Activated CD8-positive, alpha-beta memory T cell treated with anti-CD3 and anti-CD28 coated beads, Interleukin-2, amount 10 ng/mL, durations not matched to agents 7 days and 5 days (primary cell): ENCODE results near the gene OAS3. TPM values are rescaled to one million over a fixed set of nuclear protein-coding genes. Genes with fewer than 3 reads are reported as not detected.

Source experiments
- ATAC-seq: fragments of 150-1000 bp; cut with Tn5 transposase; one replicate; pipeline ENCODE4 v1.10.0; 2021; ENCODE audit warnings: moderate library complexity
- CTCF ChIA-PET: fragments of 350-600 bp; sonication (Branson Sonifier 250); formaldehyde crosslinking; loops from one replicate; lab custom pipeline; 2021; ENCODE audit warnings: antibody characterized with exemption; lab: Charles Lee
- DNase-seq: peaks from one replicate; pipeline ENCODE4 v3.0.0-alpha.2; 2020
- H3K27ac Mint-ChIP-seq: one replicate; pipeline ENCODE4 v1.8.0; 2021; ENCODE audit warnings: mild to moderate bottlenecking, mixed read lengths
- H3K27me3 Mint-ChIP-seq: one replicate; pipeline ENCODE4 v1.8.0; 2021; ENCODE audit warnings: mixed read lengths
- H3K36me3 Mint-ChIP-seq: one replicate; pipeline ENCODE4 v1.8.0; 2021; ENCODE audit warnings: mild to moderate bottlenecking, mixed read lengths
- H3K4me1 Mint-ChIP-seq: one replicate; pipeline ENCODE4 v1.8.0; 2021; ENCODE audit warnings: mixed read lengths
- H3K4me3 Mint-ChIP-seq: one replicate; pipeline ENCODE4 v1.8.0; 2021; ENCODE audit warnings: mild to moderate bottlenecking, moderate library complexity, mixed read lengths
- H3K9me3 Mint-ChIP-seq: one replicate; pipeline ENCODE4 v1.8.0; 2022; ENCODE audit warnings: low read depth, mixed read lengths
- total RNA-seq, 2 experiments: library from RNA; stranded (reverse); gene quantifications; one replicate each; pipeline ENCODE4 v1.2.3, GENCODE V29; 2021

OAS3 gene
- total RNA-seq, 2 experiments from 2014 or later, result 290 to 394 TPM

- Mint-ChIP-seq H3K9me3 (no peaks in the 10 kb centered on the region), H3K4me3 (no peak overlapping the region), H3K36me3 (peaks cover 93% of the 10 kb centered on the region), H3K27ac (no peak overlapping the region), H3K27me3 (no peaks in the 10 kb centered on the region), H3K4me1 (peaks cover 7% of the 10 kb centered on the region)
- DNase-seq (no peak), ATAC-seq (no peak)
- CTCF ChIA-PET, result interaction anchor here (1.4 kb wide), 1 partner anchor 68 kb away, joined by 5 read pairs; no protein-coding TSS in a partner anchor
These were observed 29.6 kb downstream of the OAS3 start for GRCh38 chr12:112967858-112968257.

DNA sequence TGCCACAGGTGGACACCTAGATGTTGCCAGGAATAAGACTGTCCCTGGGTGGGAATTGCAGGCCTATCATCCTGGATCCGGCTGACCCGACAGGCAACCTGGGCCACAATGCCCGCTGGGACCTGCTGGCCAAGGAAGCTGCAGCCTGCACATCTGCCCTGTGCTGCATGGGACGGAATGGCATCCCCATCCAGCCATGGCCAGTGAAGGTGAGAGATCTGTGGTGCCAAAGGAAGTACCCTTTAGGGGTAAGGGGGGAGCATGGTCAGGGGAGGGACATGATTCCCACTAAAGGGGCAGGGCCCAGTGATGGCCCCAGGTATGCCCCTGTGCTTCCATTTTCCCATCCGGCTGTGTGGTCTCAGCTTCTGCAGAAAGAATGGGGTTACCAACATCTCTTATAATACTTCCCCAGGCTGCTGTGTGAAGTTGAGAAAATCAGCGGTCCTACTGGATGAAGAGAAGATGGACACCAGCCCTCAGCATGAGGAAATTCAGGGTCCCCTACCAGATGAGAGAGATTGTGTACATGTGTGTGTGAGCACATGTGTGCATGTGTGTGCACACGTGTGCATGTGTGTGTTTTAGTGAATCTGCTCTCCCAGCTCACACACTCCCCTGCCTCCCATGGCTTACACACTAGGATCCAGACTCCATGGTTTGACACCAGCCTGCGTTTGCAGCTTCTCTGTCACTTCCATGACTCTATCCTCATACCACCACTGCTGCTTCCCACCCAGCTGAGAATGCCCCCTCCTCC is 31.5 kb downstream of the OAS3 start:
- peak overlapping the region; percentile 42 for H3K27ac Mint-ChIP-seq
- H3K9me3 Mint-ChIP-seq, result no peaks in the 10 kb centered on the region
- no peaks in the 10 kb centered on the region for H3K27me3 Mint-ChIP-seq
- H3K4me3 Mint-ChIP-seq, result no peak overlapping the region
- ATAC-seq (no peak), DNase-seq (no peak)
- CTCF ChIA-PET, result interaction anchor here (0.8 kb wide), 1 partner anchor 69 kb away, joined by 3 read pairs; no protein-coding TSS in a partner anchor
- peaks cover 9% of the 10 kb centered on the region for H3K4me1 Mint-ChIP-seq
- peaks cover 86% of the 10 kb centered on the region for H3K36me3 Mint-ChIP-seq

GRCh38 chr12:112970391-112970790 is 32.1 kb downstream of the OAS3 start:
- Mint-ChIP-seq H3K4me3 (no peak overlapping the region), H3K9me3 (no peaks in the 10 kb centered on the region), H3K27ac (no peak overlapping the region), H3K36me3 (peaks cover 86% of the 10 kb centered on the region), H3K27me3 (no peaks in the 10 kb centered on the region), H3K4me1 (peaks cover 14% of the 10 kb centered on the region)
- CTCF ChIA-PET, result interaction anchor here (0.8 kb wide), 1 partner anchor 70 kb away, joined by 3 read pairs; no protein-coding TSS in a partner anchor
- DNase-seq, result no peak
- ATAC-seq, result no peak

- Mint-ChIP-seq H3K4me1 (peaks cover 18% of the 10 kb centered on the region), H3K27ac (no peak overlapping the region), H3K36me3 (peaks cover 78% of the 10 kb centered on the region), H3K4me3 (no peak overlapping the region), H3K9me3 (no peaks in the 10 kb centered on the region), H3K27me3 (no peaks in the 10 kb centered on the region)
- DNase-seq, result no peak
- ATAC-seq, result no peak
- CTCF ChIA-PET, result no interaction called here
These were observed 33.0 kb downstream of the OAS3 start for GRCh38 chr12:112971248-112971647.

DNA sequence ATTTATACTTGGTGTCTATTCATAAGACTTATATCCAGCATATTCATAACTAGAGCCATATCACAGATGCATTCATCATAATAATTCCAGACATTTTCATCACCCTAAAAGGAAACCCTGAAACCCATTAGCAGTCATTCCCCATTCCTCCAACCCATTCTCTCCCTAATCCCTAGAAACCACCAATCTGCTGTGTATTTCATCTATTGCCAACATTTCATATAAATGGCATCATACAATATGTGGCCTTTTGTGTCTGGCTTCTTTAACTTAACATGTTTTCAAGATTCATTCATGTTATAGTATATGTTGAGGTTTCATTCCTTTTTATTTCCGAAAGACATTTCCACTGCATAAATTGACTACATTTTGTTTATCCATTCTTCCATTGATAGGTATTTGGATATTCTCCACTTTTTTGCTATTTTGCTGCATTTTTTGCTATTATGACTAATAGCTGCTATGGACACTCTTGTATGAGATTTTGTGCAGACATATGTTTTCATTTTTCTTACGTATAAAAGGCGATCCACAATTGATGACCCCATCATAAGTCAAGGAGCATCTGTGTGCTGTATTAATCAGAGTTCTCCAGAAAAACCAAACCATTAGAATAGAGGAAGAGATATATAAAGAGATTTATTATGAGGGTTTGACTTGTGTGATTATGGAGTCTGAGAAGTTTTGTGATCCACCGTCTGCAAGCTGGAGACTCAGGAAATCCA is 34.9 kb downstream of the OAS3 start:
- H3K4me3 Mint-ChIP-seq, result no peak overlapping the region
- H3K9me3 Mint-ChIP-seq, result no peaks in the 10 kb centered on the region
- H3K4me1 Mint-ChIP-seq, result peaks cover 30% of the 10 kb centered on the region
- H3K36me3 Mint-ChIP-seq, result peaks cover 59% of the 10 kb centered on the region
- H3K27me3 Mint-ChIP-seq, result no peaks in the 10 kb centered on the region
- H3K27ac Mint-ChIP-seq, result peak overlapping the region; percentile 62
- CTCF ChIA-PET, result interaction anchor here (1.5 kb wide), 1 partner anchor 12 kb away, joined by 3 read pairs; no protein-coding TSS in a partner anchor
- DNase-seq (no peak), ATAC-seq (no peak)

GRCh38 chr12:112973818-112974231 is 35.6 kb downstream of the OAS3 start:
- Mint-ChIP-seq H3K36me3 (peaks cover 57% of the 10 kb centered on the region), H3K4me1 (peaks cover 29% of the 10 kb centered on the region), H3K4me3 (no peak overlapping the region), H3K27me3 (no peaks in the 10 kb centered on the region), H3K9me3 (no peaks in the 10 kb centered on the region), H3K27ac (no peak overlapping the region)
- CTCF ChIA-PET, result interaction anchor here (1.5 kb wide), 1 partner anchor 13 kb away, joined by 3 read pairs; no protein-coding TSS in a partner anchor
- ATAC-seq, result no peak
- DNase-seq, result no peak

DNA sequence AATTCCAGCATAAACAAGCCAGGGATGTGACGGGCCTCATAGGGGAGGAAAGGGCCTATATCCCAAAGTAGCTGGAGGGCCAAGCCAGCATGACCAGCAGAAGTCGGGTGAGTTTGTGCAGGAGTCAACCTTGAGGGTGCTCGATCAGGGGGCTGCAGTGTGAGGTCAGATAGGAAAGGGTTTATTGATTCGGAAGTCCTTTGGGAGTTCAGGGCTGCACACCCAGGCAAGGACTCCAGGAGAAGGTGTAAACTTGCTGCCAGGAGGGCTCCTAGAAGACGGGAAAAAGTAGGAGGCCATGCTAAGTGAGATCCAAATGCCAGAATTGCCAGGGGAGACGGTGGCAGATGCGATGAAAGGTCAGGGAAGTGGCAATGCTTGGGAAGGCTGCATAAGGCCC is 36.6 kb downstream of the OAS3 start:
- peaks cover 57% of the 10 kb centered on the region for H3K36me3 Mint-ChIP-seq
- DNase-seq (no peak), ATAC-seq (no peak)
- H3K9me3 Mint-ChIP-seq, result no peaks in the 10 kb centered on the region
- H3K4me1 Mint-ChIP-seq, result peaks cover 29% of the 10 kb centered on the region
- CTCF ChIA-PET, result interaction anchor here (0.7 to 1.2 kb wide), 4 partner anchors 11 to 32 kb away, joined by 3 to 4 read pairs (median 4); no protein-coding TSS in a partner anchor
- no peak overlapping the region for H3K27ac Mint-ChIP-seq
- no peak overlapping the region for H3K4me3 Mint-ChIP-seq
- H3K27me3 Mint-ChIP-seq, result no peaks in the 10 kb centered on the region

DNA sequence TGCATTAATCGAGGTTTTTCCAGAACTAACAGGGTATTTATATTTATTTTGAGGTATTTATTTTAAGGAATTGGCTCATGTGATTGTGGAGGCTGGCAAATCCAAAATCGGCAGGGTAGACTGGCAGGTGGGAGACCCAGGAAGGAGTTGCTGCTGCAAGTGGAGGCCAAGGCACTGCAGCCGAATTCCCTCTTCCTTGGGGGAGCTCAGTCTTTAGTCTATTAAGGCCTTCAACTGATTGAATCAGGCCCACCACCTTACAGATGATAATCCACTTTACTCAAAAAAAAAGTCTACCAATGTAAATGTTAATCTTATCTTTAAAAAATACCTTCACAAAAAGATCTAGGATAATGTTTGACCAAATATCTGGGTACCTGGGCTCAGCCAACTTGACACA is 38.9 kb downstream of the OAS3 start:
- Mint-ChIP-seq H3K4me3 (no peak overlapping the region), H3K36me3 (peaks cover 57% of the 10 kb centered on the region), H3K9me3 (peaks cover under 1% of the 10 kb centered on the region), H3K4me1 (peaks cover 40% of the 10 kb centered on the region), H3K27ac (peak overlapping the region; percentile 100), H3K27me3 (no peaks in the 10 kb centered on the region)
- CTCF ChIA-PET, result interaction anchor here (1.2 to 6.9 kb wide), 5 partner anchors 15 to 74 kb away, joined by 3 to 67 read pairs (median 12); partner anchors contain the start of genes OAS1 and OAS3
- no peak for DNase-seq
- no peak for ATAC-seq

DNA sequence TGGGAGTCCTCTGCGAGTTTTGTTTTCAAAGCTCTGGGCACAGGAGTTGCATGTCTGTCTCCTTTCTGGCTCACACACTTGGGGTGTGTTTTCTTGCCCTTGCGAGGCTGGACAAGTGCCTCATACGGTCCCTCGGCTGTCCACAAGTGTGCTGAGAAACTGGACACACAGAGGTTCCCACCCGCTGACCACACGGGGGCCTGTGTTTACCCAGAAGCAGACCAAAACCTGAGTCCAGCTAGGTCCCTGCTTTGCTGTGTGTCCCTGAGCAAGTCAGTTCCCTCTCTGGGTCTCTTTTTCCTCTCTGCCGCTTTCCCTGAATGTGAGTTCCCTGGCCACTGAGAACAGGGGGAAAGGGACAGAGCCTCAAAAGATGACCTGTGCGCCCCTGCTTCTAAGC is 39.4 kb downstream of the OAS3 start:
- ATAC-seq, result peak; percentile 0
- no peak for DNase-seq

GRCh38 chr12:112978163-112979040 is 40.1 kb downstream of the OAS3 start, which contains the start of gene OAS2:
OAS2 (plus strand) TSS chr12:112978519; CDS start chr12:112978609, 90 bp downstream.
- Mint-ChIP-seq H3K27me3 (no peaks in the 10 kb centered on the region), H3K27ac (peak within 1 kb of the TSS; percentile 100), H3K4me3 (peak within 1 kb of the TSS; percentile 89), H3K9me3 (peaks cover 5% of the 10 kb centered on the region), H3K4me1 (peaks cover 52% of the 10 kb centered on the region), H3K36me3 (peaks cover 63% of the 10 kb centered on the region)
- DNase-seq, result peak; percentile 96
- CTCF ChIA-PET, result interaction anchor here (1.0 to 6.9 kb wide), 9 partner anchors 10 to 78 kb away, joined by 3 to 67 read pairs (median 10); partner anchors contain the start of genes OAS1 and OAS3
- ATAC-seq, result peak; percentile 92

More for the DNA sequence above, 39.4 kb downstream of the OAS3 start:
- CTCF ChIA-PET, result interaction anchor here (1.0 to 6.9 kb wide), 9 partner anchors 10 to 78 kb away, joined by 3 to 67 read pairs (median 10); partner anchors contain the start of genes OAS1 and OAS3
- peaks cover 45% of the 10 kb centered on the region for H3K4me1 Mint-ChIP-seq
- peaks cover 5% of the 10 kb centered on the region for H3K9me3 Mint-ChIP-seq
- peak overlapping the region; percentile 100 for H3K27ac Mint-ChIP-seq
- H3K36me3 Mint-ChIP-seq, result peaks cover 58% of the 10 kb centered on the region
- H3K27me3 Mint-ChIP-seq, result no peaks in the 10 kb centered on the region
- H3K4me3 Mint-ChIP-seq, result peak overlapping the region; percentile 89

- peaks cover 56% of the 10 kb centered on the region for H3K4me1 Mint-ChIP-seq
- CTCF ChIA-PET, result interaction anchor here (2.2 to 6.9 kb wide), 5 partner anchors 9 to 79 kb away, joined by 10 to 67 read pairs (median 12); partner anchors contain the start of gene OAS1
- H3K4me3 Mint-ChIP-seq, result peak overlapping the region; percentile 89
- peaks cover 11% of the 10 kb centered on the region for H3K9me3 Mint-ChIP-seq
- H3K27me3 Mint-ChIP-seq, result no peaks in the 10 kb centered on the region
- peak; percentile 84 for DNase-seq
- peaks cover 63% of the 10 kb centered on the region for H3K36me3 Mint-ChIP-seq
- ATAC-seq, result peak; percentile 41
- H3K27ac Mint-ChIP-seq, result peak overlapping the region; percentile 100
These were observed 40.9 kb downstream of the OAS3 start for GRCh38 chr12:112979041-112979680.
